ENCODE data around the gene LYPD6B.

The LYPD6B gene

GRCh38 chr2:149038442-149039212 is at the start of gene LYPD6B:
Gene LYPD6B, plus strand, starts transcription at chr2:149038699. Its CDS starts 92,250 bp downstream, at chr2:149130949.
- TF ChIP-seq CTCF (conservative IDR thresholded peaks at IDR 0.05; ENCODE audit: low read length), result no peak
- peak within 1 kb of the TSS; percentile 62 for H3K4me3 ChIP-seq (ENCODE audit: low read length)
- no peak for DNase-seq (ENCODE audit: low read depth)

DNA sequence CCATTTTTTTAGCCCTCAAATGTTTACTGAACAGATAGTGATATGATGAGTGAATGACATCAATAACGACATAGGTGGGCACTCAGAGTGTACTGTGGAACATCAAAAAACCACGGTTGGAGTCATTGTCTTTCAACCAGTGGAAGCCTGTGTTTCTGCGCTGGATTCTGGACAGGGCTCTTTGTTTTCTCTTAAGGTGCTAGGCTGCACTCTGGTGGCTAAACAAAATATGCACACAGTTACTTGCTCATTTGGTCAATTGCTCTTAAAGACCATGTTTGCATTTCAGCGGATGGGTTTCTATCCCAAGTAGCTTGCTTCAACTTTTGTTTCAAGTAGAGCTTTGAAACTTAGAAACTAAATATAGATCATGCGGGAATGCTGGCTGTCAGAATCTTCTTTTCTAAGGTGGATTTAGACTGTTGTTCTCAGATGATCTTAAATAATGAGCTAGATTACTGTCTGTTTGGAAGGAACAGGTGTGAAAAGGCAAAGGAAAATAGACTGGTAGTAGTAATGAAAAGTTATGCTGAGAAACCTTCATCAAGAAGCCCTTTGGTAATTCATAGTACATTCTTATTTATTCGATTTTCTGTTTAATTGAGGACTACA is 48.5 kb upstream of the LYPD6B start:
- peak; percentile 88 for TF ChIP-seq CTCF (conservative IDR thresholded peaks at IDR 0.05; ENCODE audit: low read length)
- peak; percentile 85 for DNase-seq (ENCODE audit: low read depth)
- no peak overlapping the region for H3K4me3 ChIP-seq (ENCODE audit: low read length)

- no peak overlapping the region for H3K4me3 ChIP-seq (ENCODE audit: low read length)
- no peak for TF ChIP-seq CTCF (conservative IDR thresholded peaks at IDR 0.05; ENCODE audit: low read length)
- no peak for DNase-seq (ENCODE audit: low read depth)
Observed at GRCh38 chr2:148990968-148991367, 47.5 kb upstream of the LYPD6B start.

DNA sequence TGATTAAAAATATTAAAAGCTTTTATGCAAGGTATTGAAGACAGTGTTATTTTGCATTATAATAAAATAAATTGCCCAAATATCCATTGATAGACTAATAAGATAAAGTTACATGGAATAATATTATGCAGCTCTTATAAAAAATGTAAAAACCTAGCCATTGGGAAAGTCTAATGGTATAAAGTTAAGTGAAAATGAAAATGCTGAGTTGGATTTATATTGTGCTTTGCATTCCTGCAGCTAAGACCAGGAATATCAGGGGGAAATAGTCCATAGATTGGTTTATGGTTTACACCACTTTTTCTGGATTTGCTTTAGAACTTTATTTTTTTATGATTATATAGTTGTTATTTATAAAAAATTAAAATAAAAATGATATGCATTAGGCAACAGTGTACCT is 46.1 kb upstream of the LYPD6B start:
- no peak for TF ChIP-seq CTCF (conservative IDR thresholded peaks at IDR 0.05; ENCODE audit: low read length)
- no peak for DNase-seq (ENCODE audit: low read depth)
- H3K4me3 ChIP-seq (ENCODE audit: low read length), result no peak overlapping the region

DNA sequence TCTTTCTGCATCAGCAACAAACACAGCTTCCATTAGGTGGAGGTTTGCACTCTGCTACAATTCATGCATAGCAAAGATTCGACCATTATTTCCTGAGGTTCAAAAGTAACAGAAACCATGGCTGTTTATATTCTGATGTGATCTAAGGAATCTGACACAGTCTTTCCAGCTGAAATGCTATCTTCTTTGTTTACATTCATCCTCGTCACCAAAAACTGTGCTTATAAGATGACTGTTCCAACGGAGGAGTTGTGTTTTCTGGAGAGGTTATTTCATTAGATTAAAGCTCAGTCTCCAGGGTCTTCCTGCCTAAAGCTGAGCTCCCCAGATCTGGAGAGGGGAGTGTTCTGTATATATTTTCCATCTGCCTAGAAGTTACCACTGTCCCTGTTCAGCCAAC is 45.1 kb upstream of the LYPD6B start:
- no peak overlapping the region for H3K4me3 ChIP-seq (ENCODE audit: low read length)
- DNase-seq (ENCODE audit: low read depth), result no peak
- TF ChIP-seq CTCF (conservative IDR thresholded peaks at IDR 0.05; ENCODE audit: low read length), result no peak

GRCh38 chr2:148994341-148994740 is 44.2 kb upstream of the LYPD6B start:
- H3K4me3 ChIP-seq (ENCODE audit: low read length), result no peak overlapping the region
- no peak for DNase-seq (ENCODE audit: low read depth)
- TF ChIP-seq CTCF (conservative IDR thresholded peaks at IDR 0.05; ENCODE audit: low read length), result no peak

DNA sequence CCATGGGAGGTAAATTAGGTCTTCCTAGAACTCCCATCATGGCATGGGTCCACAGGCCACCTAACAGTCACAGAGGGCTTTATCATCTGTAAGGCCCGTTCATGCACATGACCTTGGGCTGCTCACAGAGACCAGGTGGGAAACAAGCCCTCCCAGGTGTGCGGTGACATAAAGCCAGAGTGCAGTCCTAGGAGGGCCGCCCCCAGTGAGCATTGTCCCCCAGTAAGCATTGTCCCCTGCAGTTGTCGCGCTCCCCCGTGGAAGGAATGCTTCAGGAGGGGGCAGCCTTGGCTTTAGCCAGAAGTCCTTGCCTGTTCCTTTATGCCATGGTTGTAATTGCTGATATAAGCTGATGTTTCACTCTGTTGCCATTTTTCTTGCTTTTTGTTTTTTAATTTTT is 41.7 kb upstream of the LYPD6B start:
- H3K4me3 ChIP-seq (ENCODE audit: low read length), result no peak overlapping the region
- no peak for DNase-seq (ENCODE audit: low read depth)
- no peak for TF ChIP-seq CTCF (conservative IDR thresholded peaks at IDR 0.05; ENCODE audit: low read length)

All from AG10803 (cell line).